Measurements from ENCODE around the gene CMAS. TPM values are rescaled to one million over a fixed set of nuclear protein-coding genes. Genes with fewer than 3 reads are reported as not detected.
"Not testable (repeated sequence)": the region's sequence is repeated elsewhere in the genome, so short reads cannot be mapped to it uniquely, and the experiment has no call there.

Gene CMAS
- total RNA-seq, 1 experiment from 2014 or later: 69.0 TPM

- TF ChIP-seq, protein P1, sequence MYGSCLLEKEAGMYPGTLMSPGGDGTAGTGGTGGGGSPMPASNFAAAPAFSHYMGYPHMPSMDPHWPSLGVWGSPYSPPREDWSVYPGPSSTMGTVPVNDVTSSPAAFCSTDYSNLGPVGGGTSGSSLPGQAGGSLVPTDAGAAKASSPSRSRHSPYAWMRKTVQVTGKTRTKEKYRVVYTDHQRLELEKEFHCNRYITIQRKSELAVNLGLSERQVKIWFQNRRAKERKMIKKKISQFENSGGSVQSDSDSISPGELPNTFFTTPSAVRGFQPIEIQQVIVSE (CRISPR knock-in tag; IDR thresholded peaks at IDR 0.05; ENCODE audit: borderline replicate concordance): no peak
- TF ChIP-seq NFYB (CRISPR knock-in tag; conservative IDR thresholded peaks at IDR 0.05; ENCODE audit: low read depth) (no peak), ZBTB21 (CRISPR knock-in tag; IDR thresholded peaks at IDR 0.05; ENCODE audit: borderline replicate concordance) (no peak), ZNF232 (CRISPR knock-in tag; IDR thresholded peaks at IDR 0.05) (no peak), ETV6 (CRISPR knock-in tag; IDR thresholded peaks at IDR 0.05) (no peak), SMAD3 (CRISPR knock-in tag; IDR thresholded peaks at IDR 0.05; ENCODE audit: borderline replicate concordance) (no peak), CBFB (CRISPR knock-in tag; IDR thresholded peaks at IDR 0.05; ENCODE audit: low read depth) (no peak)
These were observed 47.7 kb upstream of the CMAS start (continued) for GRCh38 chr12:21998295-21998694.

DNA sequence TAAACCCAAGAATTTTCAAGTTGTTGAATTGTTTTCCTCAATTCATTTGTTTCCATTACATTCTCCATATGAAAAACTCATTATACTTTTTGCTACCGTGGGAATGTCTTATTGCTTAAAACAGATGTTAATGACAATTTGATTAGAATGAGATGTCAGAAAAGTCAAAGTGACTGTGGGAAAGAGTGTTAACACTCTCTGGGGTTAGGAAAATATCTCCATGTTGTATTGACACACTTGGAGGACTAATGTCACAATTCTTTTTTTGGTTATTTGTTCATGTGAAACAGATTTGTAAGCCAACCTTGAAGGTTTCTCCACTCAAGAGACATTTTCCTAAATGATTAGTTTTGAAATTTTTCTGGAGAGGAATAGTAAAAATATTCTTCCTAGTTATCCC is 47.2 kb upstream of the CMAS start:
- ATAC-seq: no peak
- H3K4me1 Mint-ChIP-seq: no peaks in the 10 kb centered on the region

GRCh38 chr12:22002430-22002829 is 43.6 kb upstream of the CMAS start:
- H3K27me3 Mint-ChIP-seq (ENCODE audit: low read depth): no peaks in the 10 kb centered on the region
- DNase-seq (ENCODE audit: low spot score) (no peak), ATAC-seq (no peak)
- CTCF ChIA-PET: interaction anchor here (1.1 kb wide), 1 partner anchor 12 kb away, joined by 3 read pairs; no protein-coding TSS in a partner anchor
- POLR2A ChIA-PET: no interaction called here
- H3K36me3 Mint-ChIP-seq: peaks cover under 1% of the 10 kb centered on the region; the same call in 1 of the 2 replicates
- no peak for TF ChIP-seq MYBL2 (CRISPR knock-in tag; IDR thresholded peaks at IDR 0.05)
- no peak overlapping the region for H3K4me3 Mint-ChIP-seq
- peaks cover 12% of the 10 kb centered on the region for H3K4me1 Mint-ChIP-seq
- H3K9me3 Mint-ChIP-seq: peaks cover 4% of the 10 kb centered on the region
- no peak overlapping the region for H3K27ac Mint-ChIP-seq

More for the DNA sequence above, 47.2 kb upstream of the CMAS start:
- TF ChIP-seq JUN (CRISPR knock-in tag; IDR thresholded peaks at IDR 0.05): no peak
- no peak for TF ChIP-seq KAT7 (CRISPR knock-in tag; IDR thresholded peaks at IDR 0.05; ENCODE audit: borderline replicate concordance)
- no peak for TF ChIP-seq AFF4 (CRISPR knock-in tag; IDR thresholded peaks at IDR 0.05; ENCODE audit: borderline replicate concordance)
- no peak for TF ChIP-seq ZNF671 (CRISPR knock-in tag; IDR thresholded peaks at IDR 0.05)
- Mint-ChIP-seq H3K36me3 (no peaks in the 10 kb centered on the region), H3K27me3 (ENCODE audit: low read depth) (no peaks in the 10 kb centered on the region), H3K4me3 (no peak overlapping the region), H3K9me3 (no peaks in the 10 kb centered on the region), H3K27ac (no peak overlapping the region)
- ChIA-PET CTCF (no interaction called here), POLR2A (no interaction called here)
- DNase-seq (ENCODE audit: low spot score): no peak

GRCh38 chr12:22007794-22008193 is 38.2 kb upstream of the CMAS start:
- peaks cover 14% of the 10 kb centered on the region for H3K36me3 Mint-ChIP-seq
- H3K27me3 Mint-ChIP-seq (ENCODE audit: low read depth); CTCF ChIA-PET; H3K4me3 Mint-ChIP-seq; POLR2A ChIA-PET; DNase-seq (ENCODE audit: low spot score); ATAC-seq; H3K27ac Mint-ChIP-seq: not testable (repeated sequence)
- peaks cover 38% of the 10 kb centered on the region for H3K9me3 Mint-ChIP-seq
- peaks cover 15% of the 10 kb centered on the region for H3K4me1 Mint-ChIP-seq

- DNase-seq (ENCODE audit: low spot score) (no peak), ATAC-seq (no peak)
- CTCF ChIA-PET: no interaction called here
- TF ChIP-seq ZNF416 (CRISPR knock-in tag; IDR thresholded peaks at IDR 0.05): no peak
- TF ChIP-seq ZNF532 (CRISPR knock-in tag; IDR thresholded peaks at IDR 0.05; ENCODE audit: borderline replicate concordance): no peak
- no peak for TF ChIP-seq ZBTB21 (CRISPR knock-in tag; IDR thresholded peaks at IDR 0.05; ENCODE audit: borderline replicate concordance)
- no peak for TF ChIP-seq IRF2 (CRISPR knock-in tag; IDR thresholded peaks at IDR 0.05; ENCODE audit: borderline replicate concordance, low read depth)
- TF ChIP-seq, protein P2, sequence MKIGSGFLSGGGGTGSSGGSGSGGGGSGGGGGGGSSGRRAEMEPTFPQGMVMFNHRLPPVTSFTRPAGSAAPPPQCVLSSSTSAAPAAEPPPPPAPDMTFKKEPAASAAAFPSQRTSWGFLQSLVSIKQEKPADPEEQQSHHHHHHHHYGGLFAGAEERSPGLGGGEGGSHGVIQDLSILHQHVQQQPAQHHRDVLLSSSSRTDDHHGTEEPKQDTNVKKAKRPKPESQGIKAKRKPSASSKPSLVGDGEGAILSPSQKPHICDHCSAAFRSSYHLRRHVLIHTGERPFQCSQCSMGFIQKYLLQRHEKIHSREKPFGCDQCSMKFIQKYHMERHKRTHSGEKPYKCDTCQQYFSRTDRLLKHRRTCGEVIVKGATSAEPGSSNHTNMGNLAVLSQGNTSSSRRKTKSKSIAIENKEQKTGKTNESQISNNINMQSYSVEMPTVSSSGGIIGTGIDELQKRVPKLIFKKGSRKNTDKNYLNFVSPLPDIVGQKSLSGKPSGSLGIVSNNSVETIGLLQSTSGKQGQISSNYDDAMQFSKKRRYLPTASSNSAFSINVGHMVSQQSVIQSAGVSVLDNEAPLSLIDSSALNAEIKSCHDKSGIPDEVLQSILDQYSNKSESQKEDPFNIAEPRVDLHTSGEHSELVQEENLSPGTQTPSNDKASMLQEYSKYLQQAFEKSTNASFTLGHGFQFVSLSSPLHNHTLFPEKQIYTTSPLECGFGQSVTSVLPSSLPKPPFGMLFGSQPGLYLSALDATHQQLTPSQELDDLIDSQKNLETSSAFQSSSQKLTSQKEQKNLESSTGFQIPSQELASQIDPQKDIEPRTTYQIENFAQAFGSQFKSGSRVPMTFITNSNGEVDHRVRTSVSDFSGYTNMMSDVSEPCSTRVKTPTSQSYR (CRISPR knock-in tag; IDR thresholded peaks at IDR 0.05): no peak
- TF ChIP-seq TCF7 (CRISPR knock-in tag; IDR thresholded peaks at IDR 0.05; ENCODE audit: low read depth): no peak
- no peak overlapping the region for H3K4me3 Mint-ChIP-seq
- POLR2A ChIA-PET: no interaction called here
- peaks cover 5% of the 10 kb centered on the region; the same call in 1 of the 2 replicates for H3K27me3 Mint-ChIP-seq (ENCODE audit: low read depth)
- H3K27ac Mint-ChIP-seq: no peak overlapping the region
- peaks cover 15% of the 10 kb centered on the region for H3K4me1 Mint-ChIP-seq
- H3K36me3 Mint-ChIP-seq: peaks cover 14% of the 10 kb centered on the region
- peaks cover 38% of the 10 kb centered on the region for H3K9me3 Mint-ChIP-seq
These were observed 37.8 kb upstream of the CMAS start for GRCh38 chr12:22008196-22008595.

Measured in WTC11 (cell line).